Common myeloid progenitor, CD34-positive (primary cell): Measurements from ENCODE around the gene INHA.

Experiments
- CTCF ChIA-PET: fragments of 350-600 bp; sonication (Branson Sonifier 250); formaldehyde crosslinking; loops from one replicate; lab custom pipeline; 2021; ENCODE audit warnings: antibody characterized with exemption; lab: Charles Lee
- POLR2A ChIA-PET: fragments of 350-600 bp; sonication (Branson Sonifier 250); formaldehyde crosslinking; loops from one replicate; lab custom pipeline; 2021; ENCODE audit warnings: antibody characterized with exemption; lab: Charles Lee
- DNase-seq, 3 donors: peaks; one replicate each; pipeline versions ENCODE4 v3.0.0 to v3.0.0-alpha.2; 2013
- H3K27ac ChIP-seq, 2 experiments: 1 replicate in 1 of 2; 2 replicates in 1 of 2; pipeline ENCODE4 v1.7.0; 2013; ENCODE audit warnings: inconsistent platforms in 2 of 2, low read length in 2 of 2, mild to moderate bottlenecking in 2 of 2, low read depth in 1 of 2, moderate library complexity in 1 of 2; ENCODE audit not compliant: severe bottlenecking in 2 of 2, insufficient read depth in 1 of 2, poor library complexity in 1 of 2
- H3K27me3 ChIP-seq, 5 experiments: replicated peaks in 2 of 5; 1 replicate in 3 of 5; 2 replicates in 2 of 5; pipeline versions ENCODE4 v1.6.1 to v1.7.0; 2013; ENCODE audit warnings: low read length in 4 of 5, mild to moderate bottlenecking in 2 of 5, moderate library complexity in 2 of 5, inconsistent platforms in 1 of 5; ENCODE audit not compliant: insufficient read depth in 5 of 5, control insufficient read depth in 4 of 5
- H3K36me3 ChIP-seq, 4 experiments: 1 replicate in 2 of 4; 2 replicates in 2 of 4; pipeline versions ENCODE4 v1.6.1 to v1.7.0; 2013; ENCODE audit warnings: low read length in 3 of 4, control low read depth in 1 of 4, mild to moderate bottlenecking in 1 of 4; ENCODE audit not compliant: control insufficient read depth in 4 of 4, insufficient read depth in 4 of 4
- H3K4me1 ChIP-seq, 4 experiments: 1 replicate in 3 of 4; 2 replicates in 1 of 4; pipeline versions ENCODE4 v1.6.1 to v1.7.1; 2013; ENCODE audit warnings: low read length in 3 of 4, mild to moderate bottlenecking in 3 of 4, control low read depth in 1 of 4, inconsistent platforms in 1 of 4, moderate library complexity in 1 of 4; ENCODE audit not compliant: control insufficient read depth in 4 of 4, insufficient read depth in 4 of 4; ENCODE audit errors: control extremely low read depth in 1 of 4
- H3K4me3 ChIP-seq, 7 experiments: 1 replicate in 4 of 7; 2 replicates in 3 of 7; pipeline versions ENCODE4 v1.5.1 to v1.7.0; 2013; ENCODE audit warnings: mild to moderate bottlenecking in 7 of 7, low read length in 6 of 7, moderate library complexity in 6 of 7, inconsistent platforms in 2 of 7, low read depth in 2 of 7, control low read depth in 1 of 7; ENCODE audit not compliant: insufficient read depth in 4 of 7, control insufficient read depth in 1 of 7; ENCODE audit errors: extremely low read depth in 1 of 7
- H3K9me3 ChIP-seq, 5 experiments: 1 replicate in 4 of 5; 2 replicates in 1 of 5; pipeline versions ENCODE4 v1.6.1 to v1.7.1; 2013; ENCODE audit warnings: low read length in 4 of 5, mild to moderate bottlenecking in 2 of 5, inconsistent platforms in 1 of 5, low read depth in 1 of 5, moderate library complexity in 1 of 5; ENCODE audit not compliant: control insufficient read depth in 4 of 5, insufficient read depth in 2 of 5; ENCODE audit errors: control extremely low read depth in 1 of 5
- WGBS: methylation state at CpG from one replicate; pipeline ENCODE4 v1.1.5; 2013; ENCODE audit not compliant: insufficient coverage; 5-methylcytosine and 5-hydroxymethylcytosine counted together

The INHA gene

DNA sequence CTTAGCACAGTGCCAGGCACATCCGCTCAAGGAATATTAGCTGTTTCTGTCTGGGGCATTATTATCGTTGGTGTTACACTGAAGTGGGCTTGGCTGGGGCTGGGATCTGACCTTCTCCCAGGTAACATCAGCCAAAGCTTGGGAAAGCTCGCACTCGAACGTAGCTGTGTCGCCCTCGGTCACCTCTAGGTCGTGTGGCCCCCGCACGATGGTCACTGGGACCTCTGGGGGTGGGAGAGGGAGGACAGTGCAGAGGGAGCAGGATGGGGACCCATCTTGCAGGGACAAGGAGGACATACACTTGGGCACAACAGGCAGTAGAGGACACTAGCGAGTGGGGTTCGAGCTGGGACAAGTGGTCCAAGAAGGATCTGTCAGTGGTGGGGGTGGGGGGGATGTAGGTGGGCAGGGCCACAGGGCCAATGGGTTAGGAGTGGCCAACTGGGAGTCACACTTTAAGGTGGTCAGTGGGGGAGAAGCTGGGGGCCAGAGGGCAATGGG is 18.6 kb upstream of the INHA start:
- no peak for DNase-seq
- no peak overlapping the region for H3K27ac ChIP-seq
- ChIA-PET CTCF (interaction anchor here (0.6 to 7.1 kb wide), 3 partner anchors 8 to 586 kb away, joined by 3 to 46 read pairs (median 37); partner anchors contain the start of genes CHPF and TMEM198), POLR2A (interaction anchor here (0.7 kb wide), 1 partner anchor 17 kb away, joined by 3 read pairs; the partner anchor contains the start of gene OBSL1)
- no peak overlapping the region for H3K4me3 ChIP-seq
- WGBS = 92% methylated on average over 4 of the region's 12 CpGs
- no peaks in the 10 kb centered on the region for H3K9me3 ChIP-seq
- peaks cover 0 to 20% (median 16%) of the 10 kb centered on the region in 4 experiments for H3K4me1 ChIP-seq
- H3K36me3 ChIP-seq = peaks cover 0 to 4% (median 2%) of the 10 kb centered on the region in 4 experiments
- H3K27me3 ChIP-seq = peaks cover 3 to 34% (median 13%) of the 10 kb centered on the region in 5 experiments

DNA sequence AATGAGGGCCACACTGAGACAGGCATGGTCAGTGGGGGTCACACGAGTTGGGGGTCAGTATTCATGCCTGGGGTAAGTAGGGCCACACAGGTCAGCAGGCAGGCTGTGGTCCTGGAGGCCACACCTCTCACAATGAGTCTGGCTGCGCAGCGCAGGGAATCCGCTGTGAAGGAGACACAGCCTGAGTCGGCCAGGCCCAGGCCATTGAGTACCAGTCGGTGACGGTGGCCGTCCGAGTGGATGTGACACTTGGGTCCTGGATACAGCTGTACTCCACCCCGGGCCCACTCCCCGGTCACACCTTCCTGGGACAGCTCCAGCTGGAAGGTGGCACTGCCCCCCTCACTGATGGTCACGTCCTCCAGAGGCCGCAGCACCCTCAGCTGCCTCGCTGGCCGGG is 17.8 kb upstream of the INHA start:
- POLR2A ChIA-PET = no interaction called here
- WGBS = 98% methylated on average over 10 of the region's 15 CpGs
- Histone ChIP-seq H3K9me3 (no peaks in the 10 kb centered on the region), H3K27me3 (peaks cover 3 to 34% (median 11%) of the 10 kb centered on the region in 5 experiments), H3K4me1 (peaks cover 0 to 20% (median 16%) of the 10 kb centered on the region in 4 experiments), H3K36me3 (peaks cover 0 to 4% (median 2%) of the 10 kb centered on the region in 4 experiments), H3K4me3 (no peak overlapping the region), H3K27ac (no peak overlapping the region)
- no peak for DNase-seq
- CTCF ChIA-PET = interaction anchor here (14.3 kb wide), 1 partner anchor 13 kb away, joined by 117 read pairs; the partner anchor contains the start of genes CHPF and TMEM198

DNA sequence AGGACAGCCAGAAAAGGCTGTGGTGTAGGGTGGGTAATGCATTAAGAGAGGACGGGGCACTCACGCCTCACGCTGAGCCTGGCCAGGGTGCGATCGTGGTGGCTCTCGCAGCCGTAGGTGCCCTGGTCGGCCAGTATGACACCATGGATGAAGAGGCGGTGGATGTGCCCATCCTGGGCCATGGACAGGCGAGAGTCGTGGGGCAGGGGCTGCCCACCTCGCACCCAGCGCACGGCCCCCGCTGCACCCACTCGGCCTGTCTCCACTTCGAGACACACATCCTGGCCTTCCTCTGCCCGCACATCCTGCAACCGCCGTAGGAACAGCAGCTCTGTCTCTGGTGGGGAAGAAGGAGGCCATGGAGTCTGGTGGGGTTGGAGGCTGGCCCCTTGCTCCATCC is 16.2 kb upstream of the INHA start:
- Histone ChIP-seq H3K27me3 (peaks cover 3 to 27% (median 8%) of the 10 kb centered on the region in 5 experiments), H3K9me3 (no peaks in the 10 kb centered on the region), H3K36me3 (peaks cover 0 to 4% (median 2%) of the 10 kb centered on the region in 4 experiments), H3K4me3 (no peak overlapping the region), H3K4me1 (peaks cover 0 to 20% (median 16%) of the 10 kb centered on the region in 4 experiments), H3K27ac (no peak overlapping the region)
- ChIA-PET POLR2A (no interaction called here), CTCF (interaction anchor here (0.6 to 14.3 kb wide), 2 partner anchors 15 to 76 kb away, joined by 3 to 117 read pairs; partner anchors contain the start of genes CHPF and TMEM198)
- WGBS = 97% methylated on average over 19 of the region's 20 CpGs
- DNase-seq = no peak

DNA sequence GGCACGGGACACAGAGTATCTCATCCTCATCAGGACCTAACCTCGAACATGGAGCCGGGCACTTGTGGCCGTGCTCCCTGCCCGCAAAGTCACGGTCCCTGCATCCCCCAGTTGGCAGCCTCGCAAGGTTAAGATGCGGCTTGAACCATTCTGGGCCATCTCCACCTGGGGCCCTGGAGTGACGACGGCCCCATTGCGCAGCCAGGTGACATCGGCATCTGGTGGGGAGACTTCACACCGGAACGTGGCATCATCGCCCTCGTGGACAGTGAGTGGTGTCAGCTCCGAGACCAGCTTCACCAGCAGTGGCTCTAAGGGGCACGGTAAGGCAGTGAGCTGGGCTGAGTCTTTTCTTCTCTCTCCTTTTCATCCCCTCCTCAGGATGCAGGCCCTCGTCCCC is 15.7 kb upstream of the INHA start:
- ChIA-PET POLR2A (interaction anchor here (0.8 kb wide), 1 partner anchor 14 kb away, joined by 3 read pairs; no protein-coding TSS in a partner anchor), CTCF (interaction anchor here (14.3 kb wide), 1 partner anchor 15 kb away, joined by 117 read pairs; the partner anchor contains the start of genes CHPF and TMEM198)
- H3K4me1 ChIP-seq = peaks cover 0 to 19% (median 15%) of the 10 kb centered on the region in 4 experiments
- H3K4me3 ChIP-seq = no peak overlapping the region
- WGBS = 97% methylated on average over 17 of the region's 19 CpGs
- H3K9me3 ChIP-seq = no peaks in the 10 kb centered on the region
- no peak overlapping the region for H3K27ac ChIP-seq
- peaks cover 0 to 4% (median 2%) of the 10 kb centered on the region in 4 experiments for H3K36me3 ChIP-seq
- H3K27me3 ChIP-seq = peaks cover 0 to 23% (median 8%) of the 10 kb centered on the region in 5 experiments
- DNase-seq = no peak

DNA sequence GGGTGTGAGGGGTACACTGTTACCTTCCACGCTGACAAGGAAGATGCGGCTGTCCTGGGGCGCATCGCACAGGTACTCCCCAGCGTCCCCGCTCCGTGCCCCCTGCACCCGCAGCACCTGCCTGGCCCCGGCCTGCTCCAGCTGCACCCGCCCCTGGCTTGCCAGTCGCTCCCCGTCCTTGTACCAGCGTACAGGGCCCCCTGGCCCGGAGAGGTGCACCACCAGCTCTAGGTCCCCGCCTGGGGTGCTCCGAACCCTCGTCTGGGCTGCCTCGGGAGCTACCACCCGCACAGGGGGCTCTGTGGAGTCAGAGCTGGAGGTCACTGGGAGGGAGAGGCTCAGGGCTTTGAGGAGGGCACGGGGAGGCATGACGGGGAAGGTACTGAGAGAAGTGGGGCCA is 14.8 kb upstream of the INHA start:
- ChIA-PET POLR2A (interaction anchor here (0.8 kb wide), 1 partner anchor 14 kb away, joined by 3 read pairs; no protein-coding TSS in a partner anchor), CTCF (interaction anchor here (1.1 to 14.3 kb wide), 2 partner anchors 16 kb away, joined by 3 to 117 read pairs; partner anchors contain the start of genes CHPF and TMEM198)
- peaks cover 0 to 15% (median 3%) of the 10 kb centered on the region in 5 experiments for H3K27me3 ChIP-seq
- H3K4me3 ChIP-seq = no peak overlapping the region
- WGBS = over 99% methylated on average over 21 of the region's 21 CpGs
- H3K9me3 ChIP-seq = no peaks in the 10 kb centered on the region
- peaks cover 0 to 9% (median 4%) of the 10 kb centered on the region in 4 experiments for H3K36me3 ChIP-seq
- DNase-seq = no peak
- H3K27ac ChIP-seq = no peak overlapping the region
- H3K4me1 ChIP-seq = peaks cover 0 to 11% (median 8%) of the 10 kb centered on the region in 4 experiments

DNA sequence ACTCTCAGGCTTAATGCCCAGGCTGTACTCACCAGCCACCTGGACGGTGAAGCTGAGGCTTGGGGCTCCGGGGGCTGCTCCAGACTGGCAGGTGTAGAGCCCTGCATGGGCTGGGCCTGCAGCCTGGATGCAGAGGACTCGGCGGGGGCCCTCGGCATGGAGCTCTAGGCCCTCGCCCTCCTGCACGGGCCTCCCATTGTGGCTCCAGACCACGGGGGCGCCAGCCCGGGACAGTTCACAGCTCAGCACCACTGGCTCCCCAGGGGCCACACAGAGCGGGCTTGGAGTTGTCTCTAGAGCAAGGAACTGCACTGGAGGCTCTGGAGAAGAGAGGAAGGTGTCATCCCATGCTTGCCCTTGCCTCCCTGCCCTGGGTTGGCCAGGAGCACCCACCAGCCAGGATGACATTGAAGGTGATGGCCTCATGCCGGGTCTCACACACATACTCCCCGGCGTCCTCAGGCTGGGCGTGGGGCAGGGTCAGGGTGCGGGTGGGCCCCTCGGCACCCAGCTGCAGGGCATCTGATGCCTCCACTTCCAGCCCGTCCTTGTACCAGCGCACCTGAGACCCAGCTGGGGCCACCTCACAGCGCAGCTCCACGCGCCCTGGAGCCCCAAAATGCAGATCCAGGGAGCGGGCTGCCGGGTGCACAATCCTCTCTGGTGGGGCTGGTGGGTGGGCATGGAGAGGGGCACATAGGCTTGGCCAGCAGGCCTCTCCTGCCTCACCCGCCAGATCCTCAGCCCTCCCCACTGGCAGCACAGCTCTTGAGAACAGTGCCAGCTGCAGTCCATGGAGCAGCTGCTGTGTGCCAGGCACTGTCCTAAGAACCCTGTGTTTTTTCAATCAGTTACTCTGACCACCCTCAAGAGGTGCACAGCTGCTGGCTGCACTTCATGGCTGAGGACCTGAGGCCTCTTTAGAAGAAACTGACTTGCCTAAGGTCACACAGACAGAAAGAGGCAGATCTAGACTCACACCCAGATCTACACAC is 14.0 kb upstream of the INHA start:
- 99% methylated on average over 21 of the region's 25 CpGs for WGBS
- Histone ChIP-seq H3K36me3 (peaks cover 0 to 12% (median 5%) of the 10 kb centered on the region in 4 experiments), H3K27ac (no peak overlapping the region), H3K9me3 (no peaks in the 10 kb centered on the region), H3K27me3 (peaks cover 0 to 9% (median 2%) of the 10 kb centered on the region in 5 experiments), H3K4me1 (peaks cover 0 to 4% (median 2%) of the 10 kb centered on the region in 4 experiments), H3K4me3 (no peak overlapping the region)
- no peak for DNase-seq
- POLR2A ChIA-PET = no interaction called here
- CTCF ChIA-PET = interaction anchor here (1.1 to 14.3 kb wide), 3 partner anchors 15 to 18 kb away, joined by 3 to 117 read pairs (median 3); partner anchors contain the start of genes CHPF and TMEM198
